HG03196 (cell line): Measurements from ENCODE around the gene PCTP.

Experiments
- ATAC-seq: cut with Tn5 transposase; IDR thresholded peaks from one replicate; pipeline ENCODE4 v1.9.1; 2021; ENCODE audit not compliant: unreplicated experiment

The PCTP gene

GRCh38 chr17:55727275-55727674 lies 23.6 kb upstream of the PCTP start:
- ATAC-seq, result no peak

GRCh38 chr17:55727920-55728319 lies 22.9 kb upstream of the PCTP start:
- no peak for ATAC-seq

GRCh38 chr17:55728361-55728760 lies 22.5 kb upstream of the PCTP start:
- no peak for ATAC-seq

GRCh38 chr17:55728833-55729232 lies 22.0 kb upstream of the PCTP start:
- ATAC-seq, result no peak

- ATAC-seq, result no peak
Measured at GRCh38 chr17:55729484-55729883, 21.4 kb upstream of the PCTP start.

- no peak for ATAC-seq
Measured at GRCh38 chr17:55730380-55730779, 20.5 kb upstream of the PCTP start.

- no peak for ATAC-seq
Measured at GRCh38 chr17:55730808-55731207, 20.0 kb upstream of the PCTP start.

GRCh38 chr17:55731586-55732250 lies 19.1 kb upstream of the PCTP start:
- no peak for ATAC-seq

- no peak for ATAC-seq
Measured at GRCh38 chr17:55734128-55734781, 16.6 kb upstream of the PCTP start.

- no peak for ATAC-seq
Measured at GRCh38 chr17:55735731-55736405, 15.0 kb upstream of the PCTP start.

- no peak for ATAC-seq
Measured at GRCh38 chr17:55737976-55738501, 12.8 kb upstream of the PCTP start.

- ATAC-seq, result no peak
Measured at GRCh38 chr17:55740511-55741355, 10.1 kb upstream of the PCTP start.

- no peak for ATAC-seq
Measured at GRCh38 chr17:55741356-55741700, 9.5 kb upstream of the PCTP start.

- peak; percentile 88 for ATAC-seq
Measured at GRCh38 chr17:55742272-55743102, 8.4 kb upstream of the PCTP start.

GRCh38 chr17:55743103-55743679 lies 7.7 kb upstream of the PCTP start:
- ATAC-seq, result peak; percentile 29

- ATAC-seq, result no peak
Measured at GRCh38 chr17:55745258-55745657, 5.6 kb upstream of the PCTP start.

- ATAC-seq, result no peak
Measured at GRCh38 chr17:55746466-55746865, 4.4 kb upstream of the PCTP start.

GRCh38 chr17:55747209-55747608 lies 3.6 kb upstream of the PCTP start:
- ATAC-seq, result no peak

GRCh38 chr17:55748841-55749240 lies 2.0 kb upstream of the PCTP start:
- ATAC-seq, result no peak

GRCh38 chr17:55749985-55750384 lies 866 bp upstream of the PCTP start:
- no peak for ATAC-seq
